ENCODE measurements around the gene TARS1.

- no peak for TF ChIP-seq FOXM1 (IDR thresholded peaks at IDR 0.05; ENCODE audit: borderline replicate concordance)
- no peak for TF ChIP-seq LEF1 (IDR thresholded peaks at IDR 0.05; ENCODE audit: borderline replicate concordance)
- TF ChIP-seq SUZ12 (IDR thresholded peaks at IDR 0.05), result no peak
- no peak for TF ChIP-seq ELF4 (IDR thresholded peaks at IDR 0.05)
Observed at GRCh38 chr5:33474931-33475499, 34.2 kb downstream of the TARS1 start.
